GM04504 (cell line): ENCODE results near the gene FGD5.
"Not testable (repeated sequence)": the region's sequence is repeated elsewhere in the genome, so short reads cannot be mapped to it uniquely, and the experiment has no call there.

ENCODE experiments used
- DNase-seq: peaks from one replicate; pipeline ENCODE4 v3.0.0-alpha.2; 2012; ENCODE audit warnings: low read depth

FGD5 gene

GRCh38 chr3:14876921-14877333 is 58.2 kb downstream of the FGD5 start:
- no peak for DNase-seq

GRCh38 chr3:14877469-14877868 is 58.7 kb downstream of the FGD5 start:
- DNase-seq: no peak

- DNase-seq: no peak
These were observed 60.6 kb downstream of the FGD5 start for GRCh38 chr3:14879211-14879874.

DNA sequence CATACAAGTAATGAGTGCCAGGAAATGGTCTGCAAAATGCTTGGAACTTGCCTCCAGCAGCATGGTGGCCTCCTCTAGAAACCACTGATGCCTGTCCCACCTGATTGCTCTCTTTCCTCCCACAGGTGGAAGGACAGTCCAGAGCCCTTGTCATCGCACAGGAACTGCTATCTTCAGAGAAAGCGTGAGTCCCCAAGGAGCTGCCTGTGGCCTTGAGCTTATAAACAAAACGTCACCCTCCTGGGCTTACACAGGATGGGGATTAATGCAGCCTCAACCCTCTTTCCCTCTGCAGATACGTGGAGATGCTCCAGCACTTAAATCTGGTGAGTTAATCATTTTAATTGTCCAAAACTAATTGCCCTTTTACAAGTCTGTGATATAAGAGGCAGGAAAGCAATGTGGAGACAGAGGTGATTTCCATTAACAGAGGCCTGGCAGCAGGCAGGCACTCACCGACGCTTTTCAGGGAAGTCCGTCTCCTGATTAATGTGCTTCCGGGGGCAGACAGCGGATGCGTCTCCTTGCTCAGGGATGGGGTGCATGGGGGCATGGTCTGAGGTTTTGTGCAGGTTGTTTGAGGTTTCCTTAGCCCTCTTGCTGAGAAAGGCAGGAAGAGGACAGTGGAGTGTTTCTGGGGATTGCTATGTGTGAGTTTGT is 61.8 kb downstream of the FGD5 start:
- DNase-seq: no peak

DNA sequence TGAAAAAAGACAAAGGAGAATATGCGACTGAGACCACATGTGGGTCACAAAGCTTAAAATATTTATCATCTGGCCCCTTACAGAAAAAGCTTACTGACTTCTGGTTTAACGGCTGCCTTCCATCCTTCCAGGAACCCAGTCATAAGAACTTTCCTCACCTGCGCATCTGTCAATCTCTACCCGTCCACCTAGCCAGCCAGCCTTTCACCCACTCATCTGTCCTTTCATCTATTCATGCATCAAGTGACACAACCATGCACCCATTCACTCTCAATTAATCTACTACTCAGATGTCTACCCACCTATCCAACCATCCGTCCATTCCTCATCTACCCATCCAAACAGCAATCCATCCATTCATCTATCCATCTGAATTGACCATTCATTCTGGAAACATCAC is 64.5 kb downstream of the FGD5 start:
- DNase-seq: no peak

DNA sequence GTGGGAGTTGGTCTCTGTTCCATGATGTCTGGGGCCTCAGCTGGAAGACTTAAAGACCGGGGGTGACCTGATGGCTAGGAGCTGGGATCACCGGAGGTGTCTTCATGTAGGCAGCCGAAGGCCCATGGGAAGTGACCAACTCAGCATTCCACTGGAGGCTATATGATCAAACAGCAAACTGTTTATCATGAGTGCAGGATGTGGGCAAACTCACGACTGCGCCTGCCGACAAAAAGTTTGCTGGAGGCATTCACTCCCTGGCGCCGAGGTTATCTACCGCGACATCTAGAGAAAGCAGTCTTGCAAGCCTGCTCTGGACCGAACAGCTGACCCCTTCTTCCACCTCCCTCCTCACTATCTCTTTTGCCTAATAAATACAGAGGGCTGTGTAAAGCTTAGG is 65.9 kb downstream of the FGD5 start:
- no peak for DNase-seq

- DNase-seq: no peak
These were observed 66.5 kb downstream of the FGD5 start for GRCh38 chr3:14885307-14885706.

GRCh38 chr3:14886101-14886500 is 67.3 kb downstream of the FGD5 start:
- DNase-seq: no peak

- DNase-seq: no peak
These were observed 70.4 kb downstream of the FGD5 start for GRCh38 chr3:14889205-14889604.

GRCh38 chr3:14889943-14890342 is 71.2 kb downstream of the FGD5 start:
- no peak for DNase-seq

- no peak for DNase-seq
These were observed 71.7 kb downstream of the FGD5 start for GRCh38 chr3:14890476-14890875.

DNA sequence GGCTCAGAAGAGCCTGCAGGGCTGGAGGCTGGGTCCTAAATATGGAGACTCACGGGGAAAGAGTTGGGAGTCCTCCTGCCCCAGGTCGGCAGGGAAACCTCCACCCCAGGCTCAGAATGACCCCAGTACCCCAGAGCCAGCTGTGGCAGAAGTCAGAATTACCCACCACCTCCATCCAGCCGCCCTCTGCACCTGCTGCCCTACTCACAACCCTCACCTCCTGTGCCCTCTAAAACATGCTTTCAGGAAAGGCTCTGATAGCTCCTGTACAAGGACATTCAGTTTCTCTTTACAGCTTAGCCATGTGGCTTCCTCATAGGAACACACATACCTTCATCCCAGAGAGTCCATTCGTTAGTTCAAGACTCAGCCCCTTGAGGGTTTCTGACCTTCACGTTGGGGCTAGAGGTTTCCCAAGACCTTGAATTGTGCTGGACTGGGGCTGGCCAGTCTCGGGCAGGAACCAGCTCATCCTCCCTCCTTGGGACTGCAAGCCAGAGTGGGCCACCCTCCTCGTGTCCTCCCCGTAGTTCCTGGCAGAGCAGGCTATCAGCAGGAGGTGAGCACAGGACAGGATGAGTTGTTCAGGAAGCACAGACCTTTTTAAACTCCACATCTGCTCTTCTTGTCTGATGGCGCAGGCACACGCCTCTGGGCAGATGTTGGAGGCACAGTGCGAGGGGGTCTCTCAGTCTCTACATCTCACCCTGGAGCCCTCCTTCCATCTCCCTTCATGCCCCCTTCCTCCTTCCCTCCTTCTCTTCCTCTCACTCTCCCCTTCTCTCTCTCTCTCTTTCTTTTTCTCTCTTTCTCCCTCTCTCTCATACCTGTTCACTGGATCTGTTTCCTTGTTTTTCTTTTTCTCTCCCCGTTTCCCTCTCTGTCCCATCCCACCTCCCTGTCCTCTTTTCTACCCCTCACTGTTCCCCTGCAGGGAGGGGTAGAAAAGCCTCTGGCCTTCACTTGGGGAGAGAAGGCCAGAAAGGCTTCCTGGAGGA is 72.7 kb downstream of the FGD5 start:
- DNase-seq: no peak

DNA sequence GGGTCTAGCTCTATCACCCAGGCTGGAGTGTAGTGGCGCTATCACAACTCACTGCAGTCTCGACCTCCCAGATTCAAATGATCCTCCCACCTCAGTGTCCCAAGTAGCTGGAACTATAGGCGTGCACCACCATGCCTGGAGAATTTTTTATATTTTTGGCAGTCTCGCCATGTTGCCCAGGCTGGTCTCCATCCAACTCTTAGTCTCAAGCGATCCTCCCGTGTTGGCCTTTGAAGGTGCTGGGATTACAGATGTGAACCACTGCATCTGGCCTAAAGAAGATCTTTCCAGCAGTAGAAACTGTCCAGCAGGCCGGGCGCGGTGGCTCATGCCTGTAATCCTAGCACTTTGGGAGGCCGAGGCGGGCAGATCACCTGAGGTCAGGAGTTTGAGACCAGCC is 73.5 kb downstream of the FGD5 start:
- no peak for DNase-seq

- DNase-seq: no peak
These were observed 75.3 kb downstream of the FGD5 start for GRCh38 chr3:14894085-14894484.

GRCh38 chr3:14897266-14897665 is 78.5 kb downstream of the FGD5 start:
- no peak for DNase-seq

- DNase-seq: no peak
These were observed 80.2 kb downstream of the FGD5 start for GRCh38 chr3:14898929-14899328.

DNA sequence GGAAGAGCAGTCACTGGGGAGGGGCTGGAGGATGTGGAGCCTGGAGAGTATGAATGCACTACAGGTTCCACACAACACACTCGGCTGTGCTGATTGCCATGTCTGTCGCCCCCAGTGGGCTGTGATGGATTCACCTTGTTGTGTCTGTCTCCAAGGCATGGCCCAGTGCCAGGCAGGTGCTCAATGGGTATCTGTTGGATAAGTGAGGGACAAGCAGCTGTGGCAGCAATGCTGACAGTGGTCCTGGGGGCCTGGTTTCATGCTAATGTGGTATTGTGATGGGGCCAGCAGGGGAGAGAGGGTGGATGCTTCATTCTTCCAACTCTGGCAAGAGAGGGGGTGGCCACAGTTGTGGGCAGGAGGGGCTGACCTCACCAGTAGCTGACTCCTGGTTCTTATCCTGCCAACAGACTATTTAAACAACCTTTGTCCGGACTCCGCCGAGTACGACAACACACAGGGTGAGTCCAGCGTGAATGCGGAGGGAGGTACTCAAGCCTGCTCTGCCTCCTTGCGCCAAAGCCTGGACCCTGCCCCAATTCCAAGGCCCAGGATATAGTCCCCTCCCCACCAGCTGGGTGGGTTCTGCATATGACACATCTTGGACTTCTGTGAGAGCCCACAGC is 81.3 kb downstream of the FGD5 start:
- DNase-seq: no peak

GRCh38 chr3:14900881-14901873 is 82.4 kb downstream of the FGD5 start:
- DNase-seq: no peak

- no peak for DNase-seq
These were observed 84.0 kb downstream of the FGD5 start for GRCh38 chr3:14902719-14903118.

DNA sequence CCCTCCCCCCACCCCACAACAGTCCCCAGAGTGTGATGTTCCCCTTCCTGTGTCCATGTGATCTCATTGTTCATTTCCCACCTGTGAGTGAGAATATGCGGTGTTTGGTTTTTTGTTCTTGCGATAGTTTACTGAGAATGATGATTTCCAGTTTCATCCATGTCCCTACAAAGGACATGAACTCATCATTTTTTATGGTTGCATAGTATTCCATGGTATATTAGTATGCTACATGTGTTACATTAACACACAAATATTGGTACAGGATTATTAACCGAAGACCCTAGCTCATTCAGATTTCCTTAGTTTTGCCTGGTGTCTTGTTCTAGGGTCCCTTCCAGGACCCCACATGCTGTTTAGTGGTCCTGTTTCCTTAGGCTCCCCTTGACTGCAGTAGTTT is 84.7 kb downstream of the FGD5 start:
- not testable (repeated sequence) for DNase-seq

DNA sequence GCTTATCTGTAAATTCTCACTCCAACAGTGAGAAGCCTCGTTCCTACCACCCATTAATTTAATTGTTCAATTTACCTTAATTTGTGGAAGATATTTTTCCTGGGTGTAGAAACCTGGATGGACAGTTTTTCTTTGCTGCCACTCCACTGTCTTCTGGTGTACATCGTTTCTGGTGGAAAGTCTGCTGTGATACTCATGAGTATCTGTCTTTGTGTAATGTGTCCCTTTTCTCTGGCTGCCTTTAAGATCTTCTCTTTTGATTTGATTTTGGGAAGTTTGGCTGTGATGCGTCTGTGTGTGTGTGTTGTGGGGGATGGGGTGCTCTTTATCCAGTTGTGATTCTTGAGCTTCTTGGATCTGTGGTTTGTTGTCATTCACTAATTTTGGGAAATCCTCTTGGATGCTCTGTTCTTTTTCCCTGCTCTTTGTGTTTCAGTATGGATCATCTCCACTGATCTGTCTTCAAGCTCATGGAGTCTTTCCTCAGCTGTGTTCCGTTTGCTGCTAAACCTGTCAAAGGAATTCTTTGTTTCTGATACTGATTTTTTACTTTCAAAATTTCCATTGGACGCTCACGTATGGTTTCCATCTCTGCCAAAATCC is 86.4 kb downstream of the FGD5 start:
- no peak for DNase-seq
